Stimulated activated CD4-positive, alpha-beta T cell treated with anti-CD3 and anti-CD28 coated beads, Interleukin-1b, Interleukin-23, amount 100 ng/mL, for 1 hour (primary cell): ENCODE data around the gene SLC22A1.
A peak's percentile ranks its signal among the peaks of the same experiment; 100 is the strongest.
"Not testable (repeated sequence)": the region's sequence is repeated elsewhere in the genome, so short reads cannot be mapped to it uniquely, and the experiment has no call there.

ENCODE experiments used
- DNase-seq, 2 donors: peaks; one replicate each; pipeline ENCODE4 v3.0.0-alpha.2; 2020; ENCODE audit warnings: low read depth in 2 of 2

Gene SLC22A1

GRCh38 chr6:160122744-160123143, 1.1 kb downstream of the SLC22A1 start:
- DNase-seq: no peak

GRCh38 chr6:160124007-160124406, 2.4 kb downstream of the SLC22A1 start:
- no peak for DNase-seq

- no peak for DNase-seq
Measured at GRCh38 chr6:160124605-160125004, 3.0 kb downstream of the SLC22A1 start.

- DNase-seq: not testable (repeated sequence)
Measured at GRCh38 chr6:160125105-160125504, 3.5 kb downstream of the SLC22A1 start.

- no peak for DNase-seq
Measured at GRCh38 chr6:160127270-160128124, 5.9 kb downstream of the SLC22A1 start.

- no peak for DNase-seq
Measured at GRCh38 chr6:160128125-160128683, 6.6 kb downstream of the SLC22A1 start.

GRCh38 chr6:160128879-160129516, 7.4 kb downstream of the SLC22A1 start:
- DNase-seq: no peak

GRCh38 chr6:160129881-160130615, 8.4 kb downstream of the SLC22A1 start:
- DNase-seq: no peak

- no peak for DNase-seq
Measured at GRCh38 chr6:160130729-160131484, 9.3 kb downstream of the SLC22A1 start.

- DNase-seq: no peak
Measured at GRCh38 chr6:160131636-160132296, 10.2 kb downstream of the SLC22A1 start.

- DNase-seq: no peak
Measured at GRCh38 chr6:160132297-160132637, 10.7 kb downstream of the SLC22A1 start.

- DNase-seq: no peak
Measured at GRCh38 chr6:160132776-160133338, 11.2 kb downstream of the SLC22A1 start.

GRCh38 chr6:160133441-160134336, 12.1 kb downstream of the SLC22A1 start:
- DNase-seq: no peak

- peak in 1 of 2 donors; percentile 4 for DNase-seq
Measured at GRCh38 chr6:160134337-160134751, 12.7 kb downstream of the SLC22A1 start.

- no peak for DNase-seq
Measured at GRCh38 chr6:160134779-160135547, 13.3 kb downstream of the SLC22A1 start.

- DNase-seq: no peak
Measured at GRCh38 chr6:160135907-160136655, 14.5 kb downstream of the SLC22A1 start.

- DNase-seq: no peak
Measured at GRCh38 chr6:160137130-160137988, 15.7 kb downstream of the SLC22A1 start.
